HG02852 (cell line): Measurements from ENCODE around the gene DLX5.
A peak's percentile ranks its signal among the peaks of the same experiment; 100 is the strongest.

ENCODE experiments used
- ATAC-seq: cut with Tn5 transposase; IDR thresholded peaks from one replicate; pipeline ENCODE4 v1.9.1; 2021; ENCODE audit warnings: mild to moderate bottlenecking, moderate library complexity; ENCODE audit not compliant: unreplicated experiment

DLX5 gene

GRCh38 chr7:97006055-97006815 lies 18.4 kb downstream of the DLX5 start:
- peak; percentile 58 for ATAC-seq

GRCh38 chr7:97005183-97006054 lies 19.2 kb downstream of the DLX5 start, which contains the start of gene DLX6:
DLX6 (plus strand) TSS chr7:97005553; CDS start chr7:97005978, 425 bp downstream.
- no peak for ATAC-seq

GRCh38 chr7:97004247-97005182 lies 20.1 kb downstream of the DLX5 start:
- ATAC-seq, result no peak

GRCh38 chr7:97003262-97004246 lies 21.1 kb downstream of the DLX5 start:
- ATAC-seq, result no peak

- ATAC-seq, result no peak
These were observed 21.9 kb downstream of the DLX5 start for GRCh38 chr7:97002555-97003261.

- ATAC-seq, result no peak
These were observed 22.7 kb downstream of the DLX5 start for GRCh38 chr7:97001656-97002554.

GRCh38 chr7:97001221-97001620 lies 23.4 kb downstream of the DLX5 start:
- no peak for ATAC-seq

- no peak for ATAC-seq
These were observed 25.9 kb downstream of the DLX5 start for GRCh38 chr7:96998744-96999143.

GRCh38 chr7:96998333-96998732 lies 26.3 kb downstream of the DLX5 start:
- ATAC-seq, result no peak

- ATAC-seq, result no peak
These were observed 27.1 kb downstream of the DLX5 start for GRCh38 chr7:96997512-96998032.

- no peak for ATAC-seq
These were observed 27.6 kb downstream of the DLX5 start for GRCh38 chr7:96996958-96997511.

GRCh38 chr7:96996111-96996957 lies 28.3 kb downstream of the DLX5 start:
- ATAC-seq, result no peak

- no peak for ATAC-seq
These were observed 29.1 kb downstream of the DLX5 start for GRCh38 chr7:96995406-96996110.

- ATAC-seq, result no peak
These were observed 30.7 kb downstream of the DLX5 start for GRCh38 chr7:96993980-96994379.

GRCh38 chr7:96993094-96993865 lies 31.4 kb downstream of the DLX5 start:
- ATAC-seq, result no peak
